T-helper 1 cell treated with Interleukin-12 subunit alpha and Interleukin-12 subunit beta and Interleukin-4 antibody, amounts not matched to agents 30 μg/mL and 1 μg/mL, for 36 hours (primary cell): ENCODE results near the gene AQP3.

Source experiments
- H3K27ac Mint-ChIP-seq: one replicate; pipeline ENCODE4 v1.8.0; 2021; ENCODE audit warnings: mild to moderate bottlenecking, mixed read lengths
- H3K27me3 Mint-ChIP-seq: one replicate; pipeline ENCODE4 v1.8.0; 2021; ENCODE audit warnings: low read depth, mixed read lengths
- H3K36me3 Mint-ChIP-seq: one replicate; pipeline ENCODE4 v1.8.0; 2021; ENCODE audit warnings: low read depth, mixed read lengths
- H3K4me1 Mint-ChIP-seq: one replicate; pipeline ENCODE4 v1.8.0; 2021; ENCODE audit warnings: low read depth, mixed read lengths
- H3K4me3 Mint-ChIP-seq: one replicate; pipeline ENCODE4 v1.8.0; 2021; ENCODE audit warnings: mild to moderate bottlenecking, moderate library complexity, mixed read lengths
- H3K9me3 Mint-ChIP-seq: one replicate; pipeline ENCODE4 v1.8.0; 2021; ENCODE audit warnings: mixed read lengths

AQP3 gene

DNA sequence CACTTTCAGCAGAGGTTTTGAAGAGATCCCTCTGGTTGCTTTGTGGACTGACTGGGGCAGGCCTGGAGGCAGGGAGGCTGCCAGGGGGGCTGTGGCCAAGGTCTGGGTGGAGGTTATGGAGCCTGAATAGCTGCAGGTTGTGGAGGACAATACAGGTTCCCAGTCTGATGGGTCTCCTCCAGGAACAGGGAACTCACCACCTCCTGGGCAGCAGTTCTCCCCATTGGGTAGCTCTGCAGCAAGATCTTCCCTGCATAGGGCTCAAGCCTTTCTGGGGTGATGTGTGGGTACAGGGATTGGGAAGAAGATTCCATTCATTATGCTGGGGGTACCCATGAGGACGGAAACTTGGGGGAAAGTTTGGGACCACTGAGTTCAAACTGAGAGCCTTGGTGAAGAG lies 6.8 kb downstream of the AQP3 start:
- Mint-ChIP-seq H3K9me3 (no peaks in the 10 kb centered on the region), H3K4me1 (peaks cover 50% of the 10 kb centered on the region), H3K27ac (no peak overlapping the region), H3K27me3 (no peaks in the 10 kb centered on the region), H3K36me3 (peaks cover 45% of the 10 kb centered on the region), H3K4me3 (no peak overlapping the region)

GRCh38 chr9:33440204-33440603 lies 7.2 kb downstream of the AQP3 start:
- Mint-ChIP-seq H3K9me3 (no peaks in the 10 kb centered on the region), H3K27me3 (no peaks in the 10 kb centered on the region), H3K36me3 (peaks cover 44% of the 10 kb centered on the region), H3K4me1 (peaks cover 48% of the 10 kb centered on the region), H3K27ac (peak overlapping the region; percentile 23), H3K4me3 (no peak overlapping the region)

DNA sequence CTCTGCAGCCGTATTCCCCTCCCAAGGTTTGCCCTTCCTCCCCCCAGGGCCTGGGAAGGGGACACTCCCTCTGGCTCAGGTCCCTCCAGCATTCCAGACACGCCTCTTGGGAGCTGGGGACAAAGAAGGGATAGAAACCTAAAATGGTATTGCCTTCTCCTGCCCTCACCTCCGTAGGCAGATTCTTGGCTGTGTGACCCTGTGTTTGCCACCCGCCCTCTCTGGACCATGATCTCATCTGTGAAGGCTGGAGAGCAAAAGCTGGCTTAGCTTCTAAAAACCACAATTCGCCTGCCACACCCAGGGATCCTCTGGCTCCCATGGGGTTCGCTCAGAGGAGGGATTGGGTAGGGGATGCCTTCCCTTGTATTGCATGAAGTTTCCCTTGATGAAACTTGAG lies 7.7 kb downstream of the AQP3 start:
- Mint-ChIP-seq H3K4me1 (peaks cover 45% of the 10 kb centered on the region), H3K27me3 (no peaks in the 10 kb centered on the region), H3K36me3 (peaks cover 41% of the 10 kb centered on the region), H3K27ac (no peak overlapping the region), H3K4me3 (no peak overlapping the region), H3K9me3 (no peaks in the 10 kb centered on the region)

DNA sequence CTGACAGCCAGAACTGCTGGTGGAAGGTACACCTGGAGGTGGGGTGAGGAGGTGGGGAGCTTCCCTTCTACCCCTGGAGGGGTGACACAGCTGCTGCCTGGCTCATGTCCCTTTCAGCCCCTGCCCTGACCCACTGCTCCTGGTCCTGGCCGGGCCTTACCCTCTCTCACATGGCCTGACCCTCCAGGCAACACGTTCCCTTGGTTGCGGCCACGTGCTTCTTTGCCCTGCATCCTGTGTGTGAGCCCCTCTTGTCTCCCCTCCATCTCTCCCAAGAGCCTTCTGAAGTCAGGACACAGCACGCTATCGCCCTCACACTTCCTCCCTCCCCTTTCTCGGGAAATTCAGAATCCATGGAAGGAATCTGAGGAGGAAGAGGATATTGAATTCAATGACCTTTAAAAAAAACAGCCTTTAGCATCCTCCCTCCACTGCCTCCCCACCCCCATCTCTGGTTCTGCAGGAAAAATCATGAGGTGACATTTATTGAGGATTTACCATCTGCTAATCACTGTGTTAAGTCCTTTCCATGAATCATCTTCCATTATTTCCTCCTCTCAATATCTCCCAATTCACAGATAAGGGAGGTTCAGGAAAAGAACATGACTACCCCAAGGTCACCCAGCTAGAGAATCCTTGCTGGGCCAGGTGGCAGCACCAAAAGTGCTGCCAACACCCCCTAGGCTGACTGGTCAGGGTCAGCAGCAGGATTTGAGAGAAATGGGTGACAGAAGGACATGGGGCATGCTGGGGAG lies 8.3 kb downstream of the AQP3 start:
- Mint-ChIP-seq H3K27ac (no peak overlapping the region), H3K27me3 (no peaks in the 10 kb centered on the region), H3K36me3 (peaks cover 36% of the 10 kb centered on the region), H3K4me3 (no peak overlapping the region), H3K9me3 (no peaks in the 10 kb centered on the region), H3K4me1 (peaks cover 45% of the 10 kb centered on the region)

GRCh38 chr9:33437898-33438297 lies 9.5 kb downstream of the AQP3 start:
- no peaks in the 10 kb centered on the region for H3K9me3 Mint-ChIP-seq
- H3K27ac Mint-ChIP-seq = no peak overlapping the region
- H3K27me3 Mint-ChIP-seq = no peaks in the 10 kb centered on the region
- H3K4me1 Mint-ChIP-seq = peaks cover 47% of the 10 kb centered on the region
- H3K4me3 Mint-ChIP-seq = no peak overlapping the region
- H3K36me3 Mint-ChIP-seq = peaks cover 29% of the 10 kb centered on the region

DNA sequence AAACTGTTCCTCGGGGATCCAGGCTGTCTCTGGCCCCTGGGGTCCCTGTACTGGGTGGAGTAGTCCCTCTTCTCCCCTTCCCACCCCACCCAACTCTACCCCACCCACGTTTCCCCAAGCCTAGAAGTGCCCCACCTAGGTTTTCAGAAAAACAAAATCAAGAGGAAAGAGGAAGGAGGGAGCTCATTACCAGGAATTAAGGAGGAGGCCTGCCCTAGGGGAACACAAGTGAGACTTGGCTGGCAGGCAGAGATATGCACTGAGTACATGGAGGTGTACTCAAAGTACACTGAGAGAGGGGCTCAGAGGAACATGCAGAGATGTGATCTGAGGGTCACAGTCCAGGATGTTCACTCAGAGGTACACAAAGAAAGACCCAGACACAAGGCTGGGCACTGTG lies 10.2 kb downstream of the AQP3 start:
- Mint-ChIP-seq H3K27me3 (no peaks in the 10 kb centered on the region), H3K4me1 (peaks cover 47% of the 10 kb centered on the region), H3K36me3 (peaks cover 25% of the 10 kb centered on the region), H3K27ac (no peak overlapping the region), H3K4me3 (no peak overlapping the region), H3K9me3 (no peaks in the 10 kb centered on the region)

GRCh38 chr9:33436445-33436844 lies 10.9 kb downstream of the AQP3 start:
- Mint-ChIP-seq H3K36me3 (peaks cover 19% of the 10 kb centered on the region), H3K9me3 (no peaks in the 10 kb centered on the region), H3K4me3 (no peak overlapping the region), H3K27me3 (no peaks in the 10 kb centered on the region), H3K27ac (peak overlapping the region; percentile 26), H3K4me1 (peaks cover 43% of the 10 kb centered on the region)

DNA sequence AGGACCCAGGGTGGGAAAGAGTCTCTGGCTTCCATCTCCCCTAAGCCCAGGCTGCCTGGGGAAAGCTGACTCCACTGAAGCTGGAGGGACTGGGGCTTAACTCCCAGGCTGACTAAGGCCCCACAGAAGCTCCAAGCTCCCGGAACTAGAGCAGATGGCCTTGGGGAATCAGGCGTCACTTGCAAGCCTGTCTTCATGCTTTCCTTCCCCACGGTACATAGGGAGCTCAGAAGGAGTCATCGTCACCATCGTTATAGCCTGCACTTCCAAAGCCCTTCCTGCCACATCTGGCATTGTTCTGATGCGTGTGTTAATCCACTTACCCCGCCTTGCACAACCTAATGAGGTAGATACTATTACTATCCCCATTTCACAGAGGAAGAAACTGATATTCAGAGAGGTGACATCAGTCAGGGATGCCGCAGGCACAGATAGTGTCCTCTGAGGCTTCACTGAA lies 11.5 kb downstream of the AQP3 start:
- Mint-ChIP-seq H3K4me1 (peaks cover 41% of the 10 kb centered on the region), H3K4me3 (no peak overlapping the region), H3K27me3 (no peaks in the 10 kb centered on the region), H3K27ac (no peak overlapping the region), H3K36me3 (peaks cover 14% of the 10 kb centered on the region), H3K9me3 (no peaks in the 10 kb centered on the region)

- no peak overlapping the region for H3K4me3 Mint-ChIP-seq
- H3K27me3 Mint-ChIP-seq = no peaks in the 10 kb centered on the region
- no peak overlapping the region for H3K27ac Mint-ChIP-seq
- H3K9me3 Mint-ChIP-seq = no peaks in the 10 kb centered on the region
- peaks cover 36% of the 10 kb centered on the region for H3K4me1 Mint-ChIP-seq
- peaks cover 2% of the 10 kb centered on the region for H3K36me3 Mint-ChIP-seq
Measured at GRCh38 chr9:33434317-33435105, 12.9 kb downstream of the AQP3 start.

- peaks cover 31% of the 10 kb centered on the region for H3K4me1 Mint-ChIP-seq
- H3K27ac Mint-ChIP-seq = no peak overlapping the region
- no peaks in the 10 kb centered on the region for H3K9me3 Mint-ChIP-seq
- H3K4me3 Mint-ChIP-seq = no peak overlapping the region
- H3K27me3 Mint-ChIP-seq = no peaks in the 10 kb centered on the region
- H3K36me3 Mint-ChIP-seq = peaks cover 2% of the 10 kb centered on the region
Measured at GRCh38 chr9:33433871-33434270, 13.5 kb downstream of the AQP3 start.

- Mint-ChIP-seq H3K4me1 (peaks cover 19% of the 10 kb centered on the region), H3K27me3 (no peaks in the 10 kb centered on the region), H3K27ac (no peak overlapping the region), H3K4me3 (no peak overlapping the region), H3K36me3 (no peaks in the 10 kb centered on the region), H3K9me3 (no peaks in the 10 kb centered on the region)
Measured at GRCh38 chr9:33431420-33431819, 16.0 kb downstream of the AQP3 start.

GRCh38 chr9:33430942-33431341 lies 16.5 kb downstream of the AQP3 start:
- Mint-ChIP-seq H3K27ac (no peak overlapping the region), H3K36me3 (no peaks in the 10 kb centered on the region), H3K4me1 (peaks cover 15% of the 10 kb centered on the region), H3K4me3 (no peak overlapping the region), H3K27me3 (no peaks in the 10 kb centered on the region), H3K9me3 (no peaks in the 10 kb centered on the region)

- H3K27ac Mint-ChIP-seq = no peak overlapping the region
Measured at GRCh38 chr9:33429256-33429985, 18.0 kb downstream of the AQP3 start.

GRCh38 chr9:33426843-33427293 lies 20.5 kb downstream of the AQP3 start:
- Mint-ChIP-seq H3K36me3 (no peaks in the 10 kb centered on the region), H3K9me3 (no peaks in the 10 kb centered on the region), H3K4me3 (no peak overlapping the region), H3K4me1 (peaks cover 6% of the 10 kb centered on the region), H3K27me3 (no peaks in the 10 kb centered on the region), H3K27ac (no peak overlapping the region)

More at GRCh38 chr9:33429256-33429985, 18.0 kb downstream of the AQP3 start:
- Mint-ChIP-seq H3K4me1 (peaks cover 11% of the 10 kb centered on the region), H3K36me3 (no peaks in the 10 kb centered on the region), H3K27me3 (no peaks in the 10 kb centered on the region), H3K4me3 (no peak overlapping the region), H3K9me3 (no peaks in the 10 kb centered on the region)
